GM12801 (cell line): ENCODE results near the gene COCH.

Source experiments
- TF ChIP-seq, protein P1 (sequence below): IDR thresholded peaks from one replicate; pipeline ENCODE4 v1.5.1; 2011; ENCODE audit warnings: control low read depth; ENCODE audit not compliant: insufficient read length; ENCODE audit errors: extremely low read depth

The COCH gene

GRCh38 chr14:30893819-30894218 lies 19.5 kb downstream of the COCH start:
- TF ChIP-seq, protein P1, sequence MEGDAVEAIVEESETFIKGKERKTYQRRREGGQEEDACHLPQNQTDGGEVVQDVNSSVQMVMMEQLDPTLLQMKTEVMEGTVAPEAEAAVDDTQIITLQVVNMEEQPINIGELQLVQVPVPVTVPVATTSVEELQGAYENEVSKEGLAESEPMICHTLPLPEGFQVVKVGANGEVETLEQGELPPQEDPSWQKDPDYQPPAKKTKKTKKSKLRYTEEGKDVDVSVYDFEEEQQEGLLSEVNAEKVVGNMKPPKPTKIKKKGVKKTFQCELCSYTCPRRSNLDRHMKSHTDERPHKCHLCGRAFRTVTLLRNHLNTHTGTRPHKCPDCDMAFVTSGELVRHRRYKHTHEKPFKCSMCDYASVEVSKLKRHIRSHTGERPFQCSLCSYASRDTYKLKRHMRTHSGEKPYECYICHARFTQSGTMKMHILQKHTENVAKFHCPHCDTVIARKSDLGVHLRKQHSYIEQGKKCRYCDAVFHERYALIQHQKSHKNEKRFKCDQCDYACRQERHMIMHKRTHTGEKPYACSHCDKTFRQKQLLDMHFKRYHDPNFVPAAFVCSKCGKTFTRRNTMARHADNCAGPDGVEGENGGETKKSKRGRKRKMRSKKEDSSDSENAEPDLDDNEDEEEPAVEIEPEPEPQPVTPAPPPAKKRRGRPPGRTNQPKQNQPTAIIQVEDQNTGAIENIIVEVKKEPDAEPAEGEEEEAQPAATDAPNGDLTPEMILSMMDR = no peak

DNA sequence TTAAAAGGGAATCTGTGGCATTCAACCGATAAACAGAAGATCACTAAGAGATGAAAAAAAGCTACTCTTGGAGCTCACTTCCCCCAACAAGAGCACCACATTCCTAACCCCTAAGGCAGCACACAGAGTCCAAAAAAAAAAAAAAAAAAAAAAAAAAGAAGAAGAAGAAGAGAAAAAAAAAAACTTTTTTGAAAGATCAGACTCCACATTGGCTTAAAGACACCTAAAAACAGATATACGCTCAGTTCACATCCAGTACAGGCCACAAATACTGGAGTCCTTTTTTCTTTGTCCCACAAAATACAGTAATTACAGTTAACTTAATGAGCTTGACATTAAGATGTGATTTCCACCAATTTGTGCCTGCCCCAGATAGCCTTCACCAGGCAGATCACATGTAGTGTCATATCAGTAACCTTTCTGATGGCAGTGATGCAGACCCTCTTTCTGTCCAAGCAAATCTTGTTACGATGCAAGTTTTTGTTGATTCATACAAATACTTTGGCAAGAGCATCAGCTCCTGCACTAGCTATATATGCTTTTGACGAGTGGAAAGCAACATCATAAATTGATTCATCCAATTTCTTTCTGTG lies 20.7 kb downstream of the COCH start:
- TF ChIP-seq, protein P1 = no peak

- TF ChIP-seq, protein P1 = no peak
Observed at GRCh38 chr14:30896435-30896834, 22.1 kb downstream of the COCH start.

DNA sequence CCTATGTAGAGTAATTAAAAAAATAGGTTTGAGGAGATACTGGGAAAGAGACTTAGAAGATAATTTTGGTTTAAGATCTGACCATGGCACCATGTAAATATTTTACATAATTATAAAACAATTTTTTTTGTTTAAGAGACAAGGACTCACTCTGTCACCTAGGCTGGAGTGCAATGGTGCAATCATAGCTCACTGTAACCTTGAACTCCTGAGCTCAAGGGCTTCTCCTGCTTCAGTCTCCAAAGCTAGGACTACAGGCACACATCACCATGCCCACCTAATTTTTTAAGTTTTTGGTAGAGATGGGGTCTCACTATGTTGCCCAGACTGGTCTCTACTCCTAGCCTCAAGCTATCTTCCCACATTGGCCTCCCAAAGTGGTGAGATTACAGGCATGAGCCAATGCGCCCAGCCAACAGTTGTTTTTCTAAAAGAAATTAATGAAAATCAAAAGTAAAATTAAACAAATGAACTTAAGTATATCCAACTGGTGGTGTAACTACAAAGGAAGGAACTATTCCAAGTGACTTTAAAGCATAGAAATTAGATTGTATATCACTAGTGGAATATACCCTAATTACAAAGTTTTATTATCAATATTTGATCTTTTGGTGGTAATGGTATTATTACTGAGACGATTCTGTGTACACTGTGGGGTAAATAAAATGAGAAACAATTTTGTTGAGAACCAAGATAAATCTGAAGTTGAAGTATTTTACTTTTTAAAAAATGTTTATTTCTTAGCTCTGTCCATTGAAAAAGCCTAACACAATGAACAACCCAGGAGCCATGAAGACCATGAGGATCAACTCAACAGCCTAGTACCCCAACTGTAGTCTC lies 29.1 kb downstream of the COCH start:
- TF ChIP-seq, protein P1 = no peak

- TF ChIP-seq, protein P1 = no peak
Observed at GRCh38 chr14:30906752-30907658, 32.6 kb downstream of the COCH start.

DNA sequence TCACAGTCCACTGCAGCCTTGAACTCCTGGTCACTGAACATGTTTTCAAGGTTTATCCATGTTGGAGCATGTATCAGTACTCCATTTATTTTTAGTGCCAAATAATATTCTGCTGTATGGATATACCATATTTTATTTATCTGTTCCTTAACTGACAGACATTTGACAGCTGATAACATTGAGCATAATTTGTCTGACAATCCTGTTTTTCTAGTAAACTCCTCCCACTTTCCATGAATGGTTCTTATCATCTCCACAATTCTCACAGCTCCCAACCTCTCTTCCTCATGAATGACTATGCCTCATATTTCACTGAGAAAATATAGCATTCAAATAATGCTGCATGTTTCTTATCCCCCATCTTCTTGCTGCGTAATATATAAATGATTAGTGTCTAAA lies 33.3 kb downstream of the COCH start:
- TF ChIP-seq, protein P1 = no peak

DNA sequence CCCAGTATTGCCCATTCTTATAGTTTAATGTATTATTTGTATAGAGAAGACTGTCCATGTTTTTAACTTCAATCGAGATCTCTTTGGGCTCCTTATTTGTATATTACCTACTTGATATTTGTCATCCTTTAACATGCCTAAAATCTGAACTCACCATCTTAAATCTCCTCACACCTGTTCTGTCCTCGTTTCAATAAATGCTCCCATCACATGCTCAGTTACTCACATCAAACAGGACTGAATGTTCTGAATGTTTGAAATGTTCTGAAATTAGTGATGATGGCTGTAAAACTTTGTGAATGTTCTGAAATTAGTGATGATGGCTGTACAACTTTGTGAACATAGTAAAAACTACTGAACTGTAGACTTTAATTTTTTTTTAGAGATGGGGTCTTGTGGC lies 34.5 kb downstream of the COCH start:
- TF ChIP-seq, protein P1 = no peak
